ENCODE results near the gene RUNX1.

DNA sequence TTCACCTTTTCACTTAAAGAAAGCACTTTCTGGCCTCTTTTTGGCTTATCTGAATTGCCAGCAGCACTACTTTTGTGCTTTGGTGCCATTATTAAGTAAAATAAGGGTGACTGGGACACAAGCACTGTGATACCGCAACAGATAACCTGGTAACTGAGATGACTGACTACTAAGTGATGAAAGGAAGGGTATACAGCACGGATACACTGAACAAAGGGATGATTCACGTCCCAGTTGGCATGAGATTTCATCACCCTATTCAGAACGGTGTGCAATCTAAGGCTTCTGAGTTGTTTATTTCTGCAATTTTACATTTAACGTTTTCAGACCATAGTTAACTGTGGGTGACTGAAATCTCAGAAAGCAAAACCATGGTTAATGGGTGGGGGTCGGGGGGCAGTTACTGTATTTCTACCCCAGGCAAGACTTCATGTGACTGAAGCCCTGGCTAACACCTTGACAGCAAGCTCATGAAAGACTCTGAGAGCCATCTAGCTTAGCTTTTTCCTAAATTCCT lies 277.5 kb downstream of the RUNX1 start:
- TF ChIP-seq POLR2A (IDR thresholded peaks at IDR 0.05; ENCODE audit: low read depth, low read length) (no peak), POLR2AphosphoS5 (IDR thresholded peaks at IDR 0.05; ENCODE audit: low read depth, low read length) (no peak), TAF1 (IDR thresholded peaks at IDR 0.05; ENCODE audit: borderline replicate concordance, low read depth, low read length) (no peak)
